Activated CD4-positive, alpha-beta T cell treated with anti-CD3 and anti-CD28 coated beads, Interleukin-2, amount 10 ng/mL, durations not matched to agents 7 days and 5 days (primary cell): ENCODE measurements around the gene NOS1AP. TPM values are rescaled to one million over a fixed set of nuclear protein-coding genes. Genes with fewer than 3 reads are reported as not detected.
"Not testable (repeated sequence)": the region's sequence is repeated elsewhere in the genome, so short reads cannot be mapped to it uniquely, and the experiment has no call there.

Experiments
- CTCF ChIA-PET: fragments of 350-600 bp; sonication (Branson Sonifier 250); formaldehyde crosslinking; loops from one replicate; lab custom pipeline; 2021; ENCODE audit warnings: antibody characterized with exemption; lab: Charles Lee
- POLR2A ChIA-PET: fragments of 350-600 bp; sonication (Branson Sonifier 250); formaldehyde crosslinking; loops from one replicate; lab custom pipeline; 2021; ENCODE audit warnings: antibody characterized with exemption; lab: Charles Lee
- DNase-seq: peaks from one replicate; pipeline ENCODE4 v3.0.0-alpha.2; 2020
- H3K27ac Mint-ChIP-seq: one replicate; pipeline ENCODE4 v1.8.0; 2021; ENCODE audit warnings: mild to moderate bottlenecking, moderate library complexity, mixed read lengths
- H3K27me3 Mint-ChIP-seq: one replicate; pipeline ENCODE4 v1.8.0; 2021; ENCODE audit warnings: mixed read lengths
- H3K36me3 Mint-ChIP-seq: one replicate; pipeline ENCODE4 v1.8.0; 2021; ENCODE audit warnings: low read depth, mixed read lengths
- H3K4me1 Mint-ChIP-seq: one replicate; pipeline ENCODE4 v1.8.0; 2021; ENCODE audit warnings: mixed read lengths
- H3K4me3 Mint-ChIP-seq: one replicate; pipeline ENCODE4 v1.8.0; 2021; ENCODE audit warnings: mild to moderate bottlenecking, moderate library complexity, mixed read lengths
- H3K9me3 Mint-ChIP-seq: one replicate; pipeline ENCODE4 v1.8.0; 2021; ENCODE audit warnings: mixed read lengths
- total RNA-seq, 2 experiments: library from RNA; stranded (reverse); gene quantifications; one replicate each; pipeline ENCODE4 v1.2.3, GENCODE V29; 2021

Gene NOS1AP
- total RNA-seq, 2 experiments from 2014 or later = 0.06 TPM; not detected in 1

DNA sequence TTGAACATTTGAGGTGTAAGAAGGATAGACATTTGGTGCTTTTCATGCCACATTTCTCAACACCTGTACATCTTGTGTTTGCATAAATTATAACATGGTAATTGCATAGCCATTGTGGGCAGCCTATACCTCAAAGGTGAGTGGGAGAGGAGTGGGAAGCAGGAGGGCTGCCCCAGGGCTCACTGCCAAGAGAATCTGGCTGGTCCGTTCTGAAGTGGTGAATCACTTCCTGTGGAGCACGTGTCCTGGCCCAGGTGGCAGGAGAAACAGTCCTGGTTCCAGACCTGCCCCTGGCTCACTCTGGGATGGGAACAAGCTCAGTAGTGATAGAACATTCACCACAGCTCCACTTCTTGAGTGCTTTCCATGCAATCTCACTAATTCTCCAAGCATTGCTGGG lies 34.2 kb upstream of the NOS1AP start:
- DNase-seq = no peak
- H3K4me1 Mint-ChIP-seq = peaks cover 2% of the 10 kb centered on the region
- H3K27me3 Mint-ChIP-seq = peaks cover 10% of the 10 kb centered on the region
- H3K27ac Mint-ChIP-seq = no peak overlapping the region
- no peak overlapping the region for H3K4me3 Mint-ChIP-seq
- no peaks in the 10 kb centered on the region for H3K9me3 Mint-ChIP-seq
- ChIA-PET POLR2A (no interaction called here), CTCF (interaction anchor here (1.0 to 1.2 kb wide), 3 partner anchors 9 to 24 kb away, joined by 3 read pairs; no protein-coding TSS in a partner anchor)
- no peaks in the 10 kb centered on the region for H3K36me3 Mint-ChIP-seq

GRCh38 chr1:162036163-162036562 lies 33.3 kb upstream of the NOS1AP start:
- DNase-seq = no peak
- ChIA-PET POLR2A (no interaction called here), CTCF (interaction anchor here (1.1 to 2.2 kb wide), 3 partner anchors 13 to 243 kb away, joined by 3 to 30 read pairs (median 11); partner anchors contain the start of gene OLFML2B)
- H3K4me3 Mint-ChIP-seq = no peak overlapping the region
- no peaks in the 10 kb centered on the region for H3K36me3 Mint-ChIP-seq
- peaks cover 14% of the 10 kb centered on the region for H3K27me3 Mint-ChIP-seq
- H3K4me1 Mint-ChIP-seq = peaks cover 5% of the 10 kb centered on the region
- H3K9me3 Mint-ChIP-seq = no peaks in the 10 kb centered on the region
- H3K27ac Mint-ChIP-seq = no peak overlapping the region

- DNase-seq = no peak
- POLR2A ChIA-PET = no interaction called here
- H3K9me3 Mint-ChIP-seq = no peaks in the 10 kb centered on the region
- H3K4me3 Mint-ChIP-seq = no peak overlapping the region
- H3K27me3 Mint-ChIP-seq = peaks cover 10% of the 10 kb centered on the region
- CTCF ChIA-PET = interaction anchor here (0.6 to 1.0 kb wide), 3 partner anchors 19 to 246 kb away, joined by 3 to 4 read pairs (median 3); no protein-coding TSS in a partner anchor
- H3K4me1 Mint-ChIP-seq = peaks cover 5% of the 10 kb centered on the region
- H3K36me3 Mint-ChIP-seq = no peaks in the 10 kb centered on the region
- H3K27ac Mint-ChIP-seq = no peak overlapping the region
Measured at GRCh38 chr1:162038624-162039023, 30.9 kb upstream of the NOS1AP start.

- H3K9me3 Mint-ChIP-seq = no peaks in the 10 kb centered on the region
- H3K27me3 Mint-ChIP-seq = peaks cover 14% of the 10 kb centered on the region
- no peak overlapping the region for H3K27ac Mint-ChIP-seq
- no peak overlapping the region for H3K4me3 Mint-ChIP-seq
- peaks cover 5% of the 10 kb centered on the region for H3K4me1 Mint-ChIP-seq
- CTCF ChIA-PET = interaction anchor here (1.5 to 1.7 kb wide), 2 partner anchors 16 to 247 kb away, joined by 3 to 5 read pairs; partner anchors contain the start of gene OLFML2B
- POLR2A ChIA-PET = no interaction called here
- H3K36me3 Mint-ChIP-seq = no peaks in the 10 kb centered on the region
- DNase-seq = no peak
Measured at GRCh38 chr1:162040001-162040400, 29.5 kb upstream of the NOS1AP start.

DNA sequence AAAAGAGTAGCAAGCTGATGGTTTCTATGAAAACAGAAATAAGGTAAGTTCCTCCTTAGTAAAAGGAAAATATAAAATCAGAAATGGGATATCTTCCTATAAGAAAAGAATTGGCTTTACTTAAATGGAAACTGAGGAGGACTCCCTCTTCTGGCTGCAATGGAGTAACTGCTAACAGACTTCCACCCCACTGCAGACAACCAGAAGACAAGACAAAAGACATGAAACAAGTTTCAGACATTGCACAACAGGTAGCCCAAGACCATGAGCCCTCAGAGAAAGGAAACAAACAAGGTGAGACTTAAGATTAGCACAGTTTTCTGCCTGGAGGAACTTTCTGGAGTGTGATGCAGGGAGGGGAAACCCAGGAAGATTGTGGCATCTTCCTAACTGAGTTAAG lies 28.8 kb upstream of the NOS1AP start:
- no peaks in the 10 kb centered on the region for H3K9me3 Mint-ChIP-seq
- H3K27ac Mint-ChIP-seq = no peak overlapping the region
- H3K4me3 Mint-ChIP-seq = no peak overlapping the region
- ChIA-PET POLR2A (no interaction called here), CTCF (interaction anchor here (1.5 to 1.7 kb wide), 2 partner anchors 17 to 248 kb away, joined by 3 to 5 read pairs; partner anchors contain the start of gene OLFML2B)
- DNase-seq = no peak
- H3K27me3 Mint-ChIP-seq = peaks cover 15% of the 10 kb centered on the region
- peaks cover 3% of the 10 kb centered on the region for H3K4me1 Mint-ChIP-seq
- no peaks in the 10 kb centered on the region for H3K36me3 Mint-ChIP-seq

DNA sequence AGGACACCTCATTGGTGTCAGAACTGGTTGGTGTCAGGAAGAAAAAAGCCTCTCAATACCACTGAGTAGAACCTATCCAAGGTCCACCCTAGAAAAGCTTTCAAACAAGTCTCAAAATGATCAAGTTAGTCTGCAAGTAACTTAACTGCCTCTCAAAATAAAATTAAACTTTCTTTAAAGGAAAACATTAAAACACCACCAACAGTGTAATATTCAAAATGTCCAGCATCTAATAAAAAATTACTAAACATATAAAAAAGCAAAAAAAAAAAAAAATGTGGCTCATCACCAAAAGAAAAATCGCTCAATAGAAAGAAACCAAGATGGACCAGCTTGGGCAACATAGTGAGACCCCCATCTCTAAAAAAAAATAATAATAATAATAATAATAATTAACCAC lies 27.1 kb upstream of the NOS1AP start:
- peaks cover 3% of the 10 kb centered on the region for H3K4me1 Mint-ChIP-seq
- no peak overlapping the region for H3K27ac Mint-ChIP-seq
- POLR2A ChIA-PET = no interaction called here
- H3K4me3 Mint-ChIP-seq = no peak overlapping the region
- H3K27me3 Mint-ChIP-seq = peaks cover 23% of the 10 kb centered on the region
- H3K36me3 Mint-ChIP-seq = no peaks in the 10 kb centered on the region
- no peak for DNase-seq
- no peaks in the 10 kb centered on the region for H3K9me3 Mint-ChIP-seq
- CTCF ChIA-PET = interaction anchor here (0.6 kb wide), 1 partner anchor 1720 kb away, joined by 3 read pairs; no protein-coding TSS in a partner anchor

DNA sequence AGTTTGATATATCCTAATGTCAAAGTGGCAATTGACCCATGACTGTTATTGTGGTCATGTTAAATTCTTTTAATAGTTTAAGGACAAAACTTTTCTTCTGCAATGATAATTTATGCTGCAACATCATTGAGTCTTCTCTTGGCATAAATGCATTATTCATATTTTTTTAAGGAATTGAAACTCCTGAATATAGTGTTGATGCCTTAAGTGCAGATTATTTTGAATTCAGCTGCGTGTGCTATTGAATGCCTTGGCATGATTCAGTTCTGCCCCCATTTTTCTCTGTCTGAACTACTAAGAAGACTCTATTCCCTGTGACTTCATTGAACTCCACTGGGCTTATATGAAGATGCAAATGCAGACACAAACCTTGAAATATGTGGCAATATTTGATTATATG lies 22.6 kb upstream of the NOS1AP start:
- H3K9me3 Mint-ChIP-seq = no peaks in the 10 kb centered on the region
- H3K36me3 Mint-ChIP-seq = no peaks in the 10 kb centered on the region
- ChIA-PET CTCF (no interaction called here), POLR2A (no interaction called here)
- H3K4me1 Mint-ChIP-seq = no peaks in the 10 kb centered on the region
- peaks cover 27% of the 10 kb centered on the region for H3K27me3 Mint-ChIP-seq
- no peak overlapping the region for H3K27ac Mint-ChIP-seq
- DNase-seq = no peak
- no peak overlapping the region for H3K4me3 Mint-ChIP-seq

DNA sequence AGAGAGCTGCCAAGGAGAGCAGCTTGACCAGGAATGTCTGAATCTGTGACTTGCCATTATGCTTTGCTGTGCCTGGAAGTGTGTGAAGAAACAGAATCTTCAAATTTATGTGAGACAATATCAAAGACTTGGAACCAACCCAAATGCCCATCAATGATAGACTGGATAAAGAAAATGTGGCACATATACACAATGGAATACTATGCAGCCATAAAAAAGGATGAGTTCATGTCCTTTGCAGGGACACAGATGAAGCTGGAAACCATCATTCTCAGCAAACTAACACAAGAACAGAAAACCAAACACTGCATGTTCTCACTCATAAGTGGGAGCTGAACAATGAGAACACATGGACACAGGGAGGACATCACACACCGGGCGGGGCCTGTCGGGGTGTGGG lies 15.5 kb upstream of the NOS1AP start:
- CTCF ChIA-PET = interaction anchor here (1.9 kb wide), 1 partner anchor 10 kb away, joined by 6 read pairs; no protein-coding TSS in a partner anchor
- H3K4me3 Mint-ChIP-seq, H3K27me3 Mint-ChIP-seq, H3K27ac Mint-ChIP-seq, DNase-seq, H3K36me3 Mint-ChIP-seq, H3K9me3 Mint-ChIP-seq, H3K4me1 Mint-ChIP-seq, POLR2A ChIA-PET: not testable (repeated sequence)

GRCh38 chr1:162055062-162055461 lies 14.4 kb upstream of the NOS1AP start:
- H3K4me1 Mint-ChIP-seq = no peaks in the 10 kb centered on the region
- CTCF ChIA-PET = interaction anchor here (0.6 kb wide), 1 partner anchor 191 kb away, joined by 5 read pairs; no protein-coding TSS in a partner anchor
- no peak for DNase-seq
- no peak overlapping the region for H3K4me3 Mint-ChIP-seq
- no peaks in the 10 kb centered on the region for H3K36me3 Mint-ChIP-seq
- POLR2A ChIA-PET = no interaction called here
- no peak overlapping the region for H3K27ac Mint-ChIP-seq
- no peaks in the 10 kb centered on the region for H3K9me3 Mint-ChIP-seq
- peaks cover 5% of the 10 kb centered on the region for H3K27me3 Mint-ChIP-seq

DNA sequence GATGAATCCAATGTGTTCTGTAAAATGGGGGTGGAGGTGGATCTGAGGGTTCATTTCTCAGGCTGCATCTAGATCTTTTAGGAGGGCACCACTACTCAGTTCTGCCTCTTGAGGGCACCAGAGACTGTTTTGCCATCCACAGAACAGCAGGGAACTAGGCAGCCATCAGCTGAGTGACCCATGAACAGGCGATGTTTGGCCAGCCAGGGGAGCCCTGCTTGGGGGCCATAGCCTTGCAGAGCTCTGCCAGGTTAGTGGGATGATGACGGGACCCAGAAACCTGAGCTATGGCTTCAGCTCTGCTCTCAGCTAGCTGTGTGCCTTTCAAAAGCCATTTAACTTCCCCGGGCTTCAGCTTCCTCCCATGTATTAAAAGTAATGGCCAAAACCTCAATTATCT lies 13.4 kb upstream of the NOS1AP start:
- peak; percentile 51 for DNase-seq
- Mint-ChIP-seq H3K9me3 (no peaks in the 10 kb centered on the region), H3K27ac (no peak overlapping the region), H3K4me1 (no peaks in the 10 kb centered on the region), H3K4me3 (no peak overlapping the region), H3K36me3 (no peaks in the 10 kb centered on the region), H3K27me3 (peaks cover 5% of the 10 kb centered on the region)
- ChIA-PET POLR2A (no interaction called here), CTCF (interaction anchor here (0.6 to 1.3 kb wide), 2 partner anchors 19 to 103 kb away, joined by 3 to 4 read pairs; no protein-coding TSS in a partner anchor)

GRCh38 chr1:162056579-162056978 lies 12.9 kb upstream of the NOS1AP start:
- DNase-seq = no peak
- ChIA-PET POLR2A (no interaction called here), CTCF (interaction anchor here (0.6 to 1.3 kb wide), 2 partner anchors 19 to 103 kb away, joined by 3 to 4 read pairs; no protein-coding TSS in a partner anchor)
- no peaks in the 10 kb centered on the region for H3K36me3 Mint-ChIP-seq
- H3K4me1 Mint-ChIP-seq = no peaks in the 10 kb centered on the region
- no peak overlapping the region for H3K27ac Mint-ChIP-seq
- no peak overlapping the region for H3K4me3 Mint-ChIP-seq
- H3K27me3 Mint-ChIP-seq = peaks cover 5% of the 10 kb centered on the region
- H3K9me3 Mint-ChIP-seq = no peaks in the 10 kb centered on the region

GRCh38 chr1:162059721-162060120 lies 9.8 kb upstream of the NOS1AP start:
- no peaks in the 10 kb centered on the region for H3K36me3 Mint-ChIP-seq
- H3K4me3 Mint-ChIP-seq = no peak overlapping the region
- CTCF ChIA-PET = no interaction called here
- H3K27ac Mint-ChIP-seq = no peak overlapping the region
- no peaks in the 10 kb centered on the region for H3K4me1 Mint-ChIP-seq
- DNase-seq = no peak
- POLR2A ChIA-PET = no interaction called here
- no peaks in the 10 kb centered on the region for H3K9me3 Mint-ChIP-seq
- H3K27me3 Mint-ChIP-seq = peaks cover 16% of the 10 kb centered on the region

- H3K27me3 Mint-ChIP-seq = peaks cover 20% of the 10 kb centered on the region
- H3K36me3 Mint-ChIP-seq = no peaks in the 10 kb centered on the region
- H3K4me1 Mint-ChIP-seq = no peaks in the 10 kb centered on the region
- H3K9me3 Mint-ChIP-seq = no peaks in the 10 kb centered on the region
- H3K27ac Mint-ChIP-seq = no peak overlapping the region
- DNase-seq = no peak
- POLR2A ChIA-PET = no interaction called here
- H3K4me3 Mint-ChIP-seq = no peak overlapping the region
- CTCF ChIA-PET = no interaction called here
Measured at GRCh38 chr1:162060314-162060713, 9.2 kb upstream of the NOS1AP start.
